Measurements from ENCODE around the gene AFDN. TPM values are rescaled to one million over a fixed set of nuclear protein-coding genes. Genes with fewer than 3 reads are reported as not detected.

The AFDN gene
- total and polyA plus RNA-seq, 8 donors, result 137 to 422 (median 284) TPM

DNA sequence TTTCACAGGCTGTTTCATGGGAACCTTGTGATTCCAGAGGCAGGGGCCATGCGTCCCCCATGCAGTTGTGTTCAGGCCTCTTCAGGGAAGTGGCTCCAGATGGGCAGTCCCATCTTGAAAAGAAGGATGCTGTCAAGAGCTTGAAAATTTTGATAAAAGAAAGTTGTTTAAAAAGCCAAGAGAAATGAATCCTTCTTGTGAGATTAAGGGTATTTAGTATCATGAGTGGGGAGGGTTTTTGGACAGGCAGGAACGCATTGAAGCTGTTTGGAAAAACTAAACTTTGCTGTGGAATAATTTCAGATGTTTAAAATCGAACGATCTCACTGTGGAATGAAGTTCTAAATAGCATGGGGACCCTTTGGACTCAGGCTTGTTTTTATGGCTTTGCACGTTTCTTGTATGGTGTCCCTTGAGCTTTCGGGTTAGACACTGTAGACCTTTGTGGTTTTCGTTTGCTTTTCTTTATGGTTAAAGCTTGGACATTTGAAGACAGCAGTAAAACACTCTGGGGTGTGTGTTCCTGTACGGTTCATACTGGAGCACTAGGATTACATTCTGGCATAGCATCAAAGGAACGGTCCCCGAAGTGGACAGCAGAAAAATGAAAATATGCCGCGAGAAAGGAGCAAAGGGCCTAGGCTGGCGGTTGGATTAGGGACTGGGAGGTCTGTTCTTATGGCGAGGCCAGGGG lies 188.9 kb downstream of the AFDN start:
- DNase-seq (no peak), ATAC-seq (no peak)
- Histone ChIP-seq H3K36me3 (no peaks in the 10 kb centered on the region), H3K4me3 (no peak overlapping the region), H3K27me3 (no peaks in the 10 kb centered on the region), H3K4me1 (no peaks in the 10 kb centered on the region), H3K27ac (no peak overlapping the region), H3K9me3 (peaks cover 0 to 34% of the 10 kb centered on the region in 2 donors)
- TF ChIP-seq, protein P1, sequence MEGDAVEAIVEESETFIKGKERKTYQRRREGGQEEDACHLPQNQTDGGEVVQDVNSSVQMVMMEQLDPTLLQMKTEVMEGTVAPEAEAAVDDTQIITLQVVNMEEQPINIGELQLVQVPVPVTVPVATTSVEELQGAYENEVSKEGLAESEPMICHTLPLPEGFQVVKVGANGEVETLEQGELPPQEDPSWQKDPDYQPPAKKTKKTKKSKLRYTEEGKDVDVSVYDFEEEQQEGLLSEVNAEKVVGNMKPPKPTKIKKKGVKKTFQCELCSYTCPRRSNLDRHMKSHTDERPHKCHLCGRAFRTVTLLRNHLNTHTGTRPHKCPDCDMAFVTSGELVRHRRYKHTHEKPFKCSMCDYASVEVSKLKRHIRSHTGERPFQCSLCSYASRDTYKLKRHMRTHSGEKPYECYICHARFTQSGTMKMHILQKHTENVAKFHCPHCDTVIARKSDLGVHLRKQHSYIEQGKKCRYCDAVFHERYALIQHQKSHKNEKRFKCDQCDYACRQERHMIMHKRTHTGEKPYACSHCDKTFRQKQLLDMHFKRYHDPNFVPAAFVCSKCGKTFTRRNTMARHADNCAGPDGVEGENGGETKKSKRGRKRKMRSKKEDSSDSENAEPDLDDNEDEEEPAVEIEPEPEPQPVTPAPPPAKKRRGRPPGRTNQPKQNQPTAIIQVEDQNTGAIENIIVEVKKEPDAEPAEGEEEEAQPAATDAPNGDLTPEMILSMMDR (IDR thresholded peaks at IDR 0.05), result no peak
- intact Hi-C loops (cut with DNase I), result no loop called here

DNA sequence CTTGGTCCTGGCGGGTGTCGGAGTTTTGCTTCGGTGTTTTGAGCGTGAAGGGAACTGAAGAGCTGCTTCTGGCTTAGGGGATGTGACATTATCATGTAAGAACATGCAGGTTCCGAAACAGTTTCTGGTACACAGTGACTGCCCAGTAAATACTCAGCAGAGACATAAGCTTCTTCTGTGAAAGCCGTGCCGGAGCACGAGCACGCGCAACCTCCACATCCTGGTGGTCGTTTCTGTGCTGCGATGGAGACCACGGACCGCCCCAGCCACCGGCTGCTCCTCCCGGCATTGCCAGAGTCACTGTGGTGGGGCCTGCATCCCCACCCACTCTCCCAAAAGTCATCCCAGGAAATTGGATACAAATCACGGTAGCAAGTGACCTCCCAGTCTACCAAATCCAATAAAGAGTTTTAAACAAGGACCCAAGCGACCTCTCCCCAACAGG lies 189.5 kb downstream of the AFDN start:
- Histone ChIP-seq H3K27ac (no peak overlapping the region), H3K27me3 (no peaks in the 10 kb centered on the region), H3K36me3 (no peaks in the 10 kb centered on the region), H3K9me3 (peaks cover 0 to 29% of the 10 kb centered on the region in 2 donors), H3K4me1 (no peaks in the 10 kb centered on the region), H3K4me3 (no peak overlapping the region)
- ATAC-seq (no peak), DNase-seq (no peak)
- TF ChIP-seq, protein P1 (IDR thresholded peaks at IDR 0.05), result no peak
- intact Hi-C loops (cut with DNase I), result no loop called here

DNA sequence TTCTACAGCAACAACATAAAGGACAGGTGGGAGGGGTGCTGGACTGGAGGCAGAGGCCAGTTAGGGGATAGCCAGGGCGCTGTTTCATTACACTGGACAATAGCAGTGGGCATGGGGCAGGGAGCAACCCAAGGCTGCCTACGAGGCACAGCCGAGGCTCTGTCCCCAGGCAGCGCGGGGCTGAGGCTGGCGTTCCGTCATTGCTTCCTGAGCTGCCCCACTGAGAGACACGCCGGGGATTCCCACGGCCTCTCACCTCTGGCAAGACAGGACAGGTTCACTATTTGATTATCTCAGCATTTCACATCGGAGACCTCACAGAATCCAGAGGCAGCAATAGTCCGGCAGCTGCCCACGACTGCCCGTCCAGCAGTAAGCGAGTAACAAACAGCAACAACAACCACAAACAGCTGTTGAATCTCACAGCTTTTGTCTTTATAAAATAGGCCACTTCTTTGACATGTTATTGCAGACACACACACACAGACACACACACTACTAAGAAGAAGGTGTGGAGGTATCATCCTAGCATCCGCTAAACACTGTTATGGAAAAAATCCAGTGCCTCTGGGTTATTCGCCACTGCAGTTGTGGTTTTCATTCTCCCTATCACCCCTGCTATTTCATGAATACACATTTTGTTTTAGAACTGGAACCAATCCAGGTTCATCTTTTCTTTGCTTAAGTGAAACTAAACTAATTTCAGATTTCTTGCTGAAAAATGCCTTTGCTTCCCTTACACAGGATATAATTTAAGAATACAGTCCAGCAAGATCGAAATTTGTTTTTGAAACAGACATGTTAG lies 190.2 kb downstream of the AFDN start:
- Histone ChIP-seq H3K27ac (no peak overlapping the region), H3K27me3 (no peaks in the 10 kb centered on the region), H3K36me3 (no peaks in the 10 kb centered on the region), H3K9me3 (peaks cover 0 to 21% of the 10 kb centered on the region in 2 donors), H3K4me3 (no peak overlapping the region), H3K4me1 (no peaks in the 10 kb centered on the region)
- intact Hi-C loops (cut with DNase I), result no loop called here
- DNase-seq, result no peak
- no peak for ATAC-seq
- TF ChIP-seq, protein P1 (IDR thresholded peaks at IDR 0.05), result no peak

DNA sequence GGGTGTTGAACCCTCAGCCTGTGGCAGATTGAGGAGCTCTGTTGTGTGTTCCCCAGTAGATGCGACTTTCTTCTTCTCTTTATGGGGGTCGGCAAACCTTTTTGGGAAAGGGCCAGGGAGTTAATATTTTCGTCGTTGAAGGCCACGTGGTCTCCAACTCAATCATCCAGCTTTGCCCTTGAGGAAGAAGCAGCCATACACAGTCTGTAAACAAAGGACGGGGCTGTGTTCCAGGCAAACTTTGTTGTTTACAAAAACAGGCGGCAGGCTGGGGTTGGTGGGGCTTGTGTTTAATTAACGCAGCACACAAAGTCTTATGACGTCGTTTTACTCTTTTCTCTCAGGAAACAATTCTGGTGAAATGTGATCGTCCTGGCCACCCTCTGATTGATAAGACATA lies 190.9 kb downstream of the AFDN start:
- ATAC-seq, result no peak
- intact Hi-C loops (cut with DNase I), result no loop called here

More for the DNA sequence above, 190.9 kb downstream of the AFDN start:
- Histone ChIP-seq H3K9me3 (peaks cover 0 to 14% of the 10 kb centered on the region in 2 donors), H3K27ac (no peak overlapping the region), H3K4me1 (no peaks in the 10 kb centered on the region), H3K27me3 (no peaks in the 10 kb centered on the region), H3K4me3 (no peak overlapping the region), H3K36me3 (no peaks in the 10 kb centered on the region)
- TF ChIP-seq, protein P1 (IDR thresholded peaks at IDR 0.05), result no peak
- peak in 1 of 4 donors; percentile 75 for DNase-seq
